NCI-H460 (cell line): ENCODE measurements around the gene RHOF. TPM values are rescaled to one million over a fixed set of nuclear protein-coding genes. Genes with fewer than 3 reads are reported as not detected.

Source experiments
- DNase-seq: peaks from one replicate; pipeline ENCODE4 v3.0.0-alpha.2; 2016; ENCODE audit warnings: low read depth; ENCODE audit errors: extremely low read depth
- total RNA-seq: library from RNA; depleted of rRNA; stranded (reverse); fragments of >200 nt; shearing (Covaris generic); gene quantifications from 2 replicates; pipeline ENCODE4 v1.2.3, GENCODE V29; 2014

Gene RHOF
- total RNA-seq, 1 experiment from 2014 or later = 43.9 TPM

DNA sequence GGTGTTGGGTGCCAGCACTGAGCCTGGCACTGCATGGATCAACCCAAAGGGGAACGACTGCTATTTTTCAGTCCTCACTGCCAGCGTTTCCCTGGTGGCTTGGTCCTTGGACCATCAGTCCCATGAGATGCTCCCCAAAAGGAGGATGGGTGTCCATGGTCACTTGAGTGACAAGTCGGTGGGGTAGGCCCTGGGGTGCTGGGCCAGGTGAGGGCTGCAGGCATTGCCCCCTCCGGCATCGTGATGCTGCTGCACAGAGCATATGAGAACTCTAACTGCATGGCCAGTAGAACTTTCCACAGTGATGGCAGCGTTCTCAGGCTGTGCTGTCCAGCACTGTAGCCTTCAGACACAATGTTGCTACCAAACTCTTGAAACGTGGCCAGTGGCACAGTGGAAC lies 26.6 kb upstream of the RHOF start:
- DNase-seq = no peak

GRCh38 chr12:121819212-121819949 lies 25.9 kb upstream of the RHOF start:
- DNase-seq = no peak

DNA sequence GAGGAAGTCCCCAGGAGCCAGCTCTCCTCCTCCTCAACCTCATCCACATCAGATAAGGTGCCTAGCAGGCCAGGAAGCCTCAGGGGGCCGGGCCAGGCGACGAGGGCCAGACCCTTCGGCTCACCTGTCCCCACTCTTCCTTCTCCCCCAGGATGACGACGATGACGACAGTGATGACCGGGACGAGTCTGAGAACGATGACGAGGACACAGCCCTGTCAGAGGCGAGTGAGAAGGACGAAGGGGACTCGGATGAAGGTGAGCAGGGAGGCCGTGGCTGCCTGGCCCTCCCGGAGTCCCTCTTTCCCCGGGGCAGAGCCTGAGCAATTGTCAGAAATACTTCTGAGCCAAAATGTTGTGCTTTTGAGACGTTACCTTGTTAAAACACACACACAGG lies 24.2 kb upstream of the RHOF start:
- DNase-seq = no peak

GRCh38 chr12:121816925-121817647 lies 23.6 kb upstream of the RHOF start:
- no peak for DNase-seq

- DNase-seq = no peak
Measured at GRCh38 chr12:121815263-121815662, 21.8 kb upstream of the RHOF start.

DNA sequence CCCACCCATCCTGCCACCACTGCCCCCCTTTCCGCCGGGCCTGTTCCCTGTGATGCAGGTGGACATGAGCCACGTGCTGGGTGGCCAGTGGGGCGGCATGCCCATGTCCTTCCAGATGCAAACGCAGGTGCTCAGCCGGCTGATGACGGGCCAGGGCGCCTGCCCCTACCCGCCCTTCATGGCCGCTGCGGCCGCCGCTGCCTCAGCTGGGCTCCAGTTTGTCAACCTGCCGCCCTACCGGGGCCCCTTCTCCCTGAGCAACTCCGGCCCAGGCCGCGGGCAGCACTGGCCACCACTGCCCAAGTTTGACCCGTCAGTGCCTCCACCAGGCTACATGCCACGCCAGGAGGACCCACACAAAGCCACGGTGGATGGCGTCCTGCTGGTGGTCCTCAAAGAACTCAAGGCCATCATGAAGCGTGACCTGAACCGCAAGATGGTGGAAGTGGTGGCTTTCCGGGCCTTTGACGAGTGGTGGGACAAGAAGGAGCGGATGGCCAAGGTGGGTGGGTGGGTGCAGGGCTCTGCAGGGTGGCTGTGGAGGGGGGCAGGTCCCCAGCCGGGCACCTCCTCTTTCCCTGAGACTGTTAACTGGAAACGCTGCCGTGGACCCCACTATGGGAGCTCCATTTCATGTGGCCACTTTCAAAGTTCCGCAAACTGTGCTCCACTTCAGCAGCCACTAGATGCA lies 21.1 kb upstream of the RHOF start:
- DNase-seq = no peak

- DNase-seq = no peak
Measured at GRCh38 chr12:121813951-121814350, 20.5 kb upstream of the RHOF start.

DNA sequence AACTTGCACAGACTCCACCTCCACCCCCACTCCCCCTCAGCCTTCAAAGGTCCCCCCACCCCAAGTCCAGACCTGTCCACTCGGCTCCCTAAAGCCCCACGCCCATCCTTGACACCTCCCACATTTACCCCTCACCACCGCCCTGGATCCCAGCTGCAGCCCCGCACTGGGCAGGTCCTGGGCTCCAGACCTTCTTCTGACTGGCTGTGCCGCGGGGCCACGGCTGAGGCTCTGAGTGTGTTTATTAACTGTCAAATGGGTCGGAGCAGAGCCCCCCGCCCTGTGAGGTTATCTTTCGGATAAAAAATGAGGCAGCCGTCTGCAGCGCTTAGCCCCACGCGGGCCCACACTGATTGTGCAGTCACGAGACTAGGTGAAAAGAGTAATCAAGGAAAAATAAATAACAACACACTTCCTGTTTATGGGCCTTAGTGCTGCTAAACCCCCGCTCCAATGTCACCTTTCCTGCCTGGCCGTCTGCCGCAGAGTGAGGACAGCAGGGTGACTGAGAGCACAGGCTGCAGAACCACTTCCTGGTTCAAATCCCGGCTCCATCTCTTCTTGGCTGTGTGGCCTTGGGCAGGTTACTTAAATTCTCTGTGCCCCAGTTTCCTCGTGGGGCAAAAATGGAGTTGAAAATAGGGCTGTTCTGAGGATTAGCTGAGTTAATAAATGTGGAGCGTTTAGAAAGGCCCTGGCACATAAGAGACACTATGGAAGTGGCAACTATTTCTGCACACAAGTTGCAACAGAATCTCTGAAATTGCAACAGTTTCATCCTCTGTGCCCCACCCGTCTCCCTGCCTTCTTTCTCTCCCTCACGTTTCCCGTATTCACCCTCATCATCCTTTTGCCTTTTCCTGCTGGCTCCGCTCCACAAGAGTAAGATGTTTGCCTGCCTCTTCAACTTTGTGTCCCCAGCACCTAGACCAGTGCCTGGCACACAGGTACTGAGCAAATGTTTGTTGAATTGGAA lies 19.7 kb upstream of the RHOF start:
- no peak for DNase-seq

- peak; percentile 62 for DNase-seq
Measured at GRCh38 chr12:121812320-121812871, 18.9 kb upstream of the RHOF start.

- no peak for DNase-seq
Measured at GRCh38 chr12:121811434-121812319, 18.2 kb upstream of the RHOF start.

DNA sequence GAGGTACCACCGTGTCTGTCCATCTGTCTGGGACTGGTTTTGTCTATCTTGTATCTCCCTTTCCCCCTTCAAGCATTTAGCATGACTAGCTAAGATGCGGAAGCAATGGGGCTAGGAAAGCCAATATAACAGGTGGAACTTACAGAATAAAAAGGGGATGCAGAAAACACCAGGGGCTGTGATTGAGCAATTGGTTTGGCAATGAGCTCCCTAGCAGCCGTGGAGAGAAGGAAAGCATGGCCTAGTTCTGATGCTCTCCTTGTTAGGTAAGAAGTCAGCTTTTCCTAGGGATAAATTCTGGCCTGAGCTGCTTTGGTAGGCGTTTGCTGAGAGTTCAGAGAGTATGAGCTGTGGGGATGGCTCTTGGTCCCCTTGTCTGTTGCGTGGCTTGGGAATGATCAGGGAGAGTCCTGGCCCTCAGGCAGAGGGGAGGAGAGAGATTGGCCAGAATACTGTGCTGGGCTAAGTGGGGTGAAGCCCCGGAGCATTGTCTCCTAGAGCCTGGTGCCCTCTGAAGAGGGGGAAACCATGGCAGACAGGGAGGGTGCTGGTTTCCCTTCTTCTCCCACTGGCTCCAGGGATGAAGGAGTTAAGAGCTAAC lies 17.4 kb upstream of the RHOF start:
- DNase-seq = no peak

GRCh38 chr12:121810234-121810817 lies 16.8 kb upstream of the RHOF start:
- DNase-seq = no peak

DNA sequence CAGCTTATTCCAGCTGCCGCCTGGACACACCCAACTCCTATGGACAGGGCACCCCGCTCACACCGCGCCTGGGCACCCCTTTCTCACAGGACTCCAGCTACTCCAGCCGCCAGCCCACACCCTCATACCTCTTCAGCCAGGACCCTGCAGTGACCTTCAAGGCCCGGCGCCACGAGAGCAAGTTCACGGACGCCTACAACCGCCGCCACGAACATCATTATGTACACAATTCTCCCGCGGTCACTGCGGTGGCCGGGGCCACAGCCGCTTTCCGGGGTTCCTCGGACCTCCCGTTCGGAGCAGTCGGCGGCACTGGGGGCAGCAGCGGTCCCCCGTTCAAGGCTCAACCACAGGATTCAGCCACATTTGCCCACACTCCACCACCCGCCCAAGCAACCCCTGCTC lies 16.2 kb upstream of the RHOF start:
- no peak for DNase-seq

DNA sequence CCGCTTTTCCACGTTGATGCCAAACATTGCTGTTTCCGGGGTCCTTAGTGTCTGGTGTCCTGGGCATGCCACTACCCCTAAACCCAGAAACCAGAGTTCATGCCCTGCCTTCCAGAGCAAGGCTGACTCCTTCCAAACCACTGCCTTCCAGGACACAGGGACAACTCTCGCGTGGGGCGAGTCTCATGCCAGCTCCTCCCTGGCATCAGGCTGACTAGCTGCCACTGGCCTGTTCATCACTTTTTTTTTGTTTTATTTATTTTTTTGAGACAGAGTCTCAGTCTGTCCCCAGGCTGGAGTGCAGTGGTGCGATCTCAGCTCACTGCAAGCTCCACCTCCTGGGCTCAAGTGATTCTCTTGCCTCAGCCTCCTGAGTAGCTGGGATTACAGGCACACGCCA lies 15.1 kb upstream of the RHOF start:
- no peak for DNase-seq

- DNase-seq = no peak
Measured at GRCh38 chr12:121807642-121808347, 14.3 kb upstream of the RHOF start.

- DNase-seq = no peak
Measured at GRCh38 chr12:121806546-121807423, 13.3 kb upstream of the RHOF start.

- no peak for DNase-seq
Measured at GRCh38 chr12:121806009-121806545, 12.6 kb upstream of the RHOF start.
